Stimulated activated CD4-positive, alpha-beta T cell treated with anti-CD3 and anti-CD28 coated beads, TNF-alpha, amount 100 ng/mL, for 1 hour (primary cell): ENCODE results near the gene TP63.

ENCODE experiments used
- DNase-seq, 3 donors: peaks; one replicate each; pipeline ENCODE4 v3.0.0-alpha.2; 2020; ENCODE audit warnings: low read depth in 3 of 3, low spot score in 1 of 3

Gene TP63

DNA sequence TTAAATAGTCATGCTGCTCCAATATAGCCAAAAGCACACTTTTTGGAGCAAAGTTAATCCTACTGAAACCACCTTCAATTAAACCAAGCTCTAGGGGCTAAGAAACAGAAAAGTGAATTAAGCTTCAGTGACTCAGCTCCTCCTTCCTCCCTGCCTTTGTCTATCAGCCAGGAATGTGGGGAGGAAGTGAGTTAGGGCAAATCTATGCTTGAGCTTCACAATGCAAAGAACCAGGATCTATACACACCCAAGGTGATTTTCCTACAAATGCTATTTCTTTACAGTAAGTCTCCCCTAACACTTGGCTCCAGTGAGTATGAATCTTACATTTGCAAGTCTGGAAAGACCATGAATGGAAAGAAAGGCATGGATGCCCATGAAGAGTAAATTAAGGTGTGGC, 277.5 kb downstream of the TP63 start:
- no peak for DNase-seq

DNA sequence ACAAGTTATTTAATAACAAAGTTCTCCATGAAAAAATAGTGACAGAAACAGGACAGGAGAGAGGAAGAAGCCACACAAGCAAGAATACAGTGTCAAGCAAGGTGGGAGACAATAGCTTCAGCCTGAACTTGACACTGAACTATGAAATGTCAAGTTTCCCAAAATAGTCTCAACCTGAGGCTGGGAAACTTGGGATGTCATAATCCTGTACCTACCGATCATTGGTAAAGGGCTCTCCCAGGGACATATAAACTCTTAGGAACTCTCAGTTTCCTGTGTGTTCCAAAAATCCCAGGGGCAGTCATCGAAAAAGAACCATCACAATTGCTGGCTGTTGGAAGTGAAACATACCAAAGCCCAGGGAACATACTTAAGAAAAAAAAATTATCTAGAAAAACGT, 277.9 kb downstream of the TP63 start:
- no peak for DNase-seq

DNA sequence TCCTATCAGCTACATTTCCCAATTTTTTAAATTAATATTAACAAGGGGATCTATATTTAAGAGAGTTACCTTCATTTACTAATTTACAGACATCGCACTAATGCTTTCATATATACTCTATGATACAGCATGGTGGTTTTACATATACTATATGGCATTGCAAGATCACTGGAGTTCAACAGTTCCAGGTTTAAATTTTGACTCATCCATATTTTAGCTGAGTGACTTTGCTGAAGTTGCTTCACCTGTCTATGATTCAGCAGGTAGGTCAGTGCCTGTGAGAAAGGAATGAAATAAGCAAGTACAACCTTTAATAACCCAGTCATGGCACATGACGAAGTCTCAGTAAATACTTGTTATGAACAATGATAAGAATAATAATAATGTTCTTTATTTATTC, 278.4 kb downstream of the TP63 start:
- no peak for DNase-seq

DNA sequence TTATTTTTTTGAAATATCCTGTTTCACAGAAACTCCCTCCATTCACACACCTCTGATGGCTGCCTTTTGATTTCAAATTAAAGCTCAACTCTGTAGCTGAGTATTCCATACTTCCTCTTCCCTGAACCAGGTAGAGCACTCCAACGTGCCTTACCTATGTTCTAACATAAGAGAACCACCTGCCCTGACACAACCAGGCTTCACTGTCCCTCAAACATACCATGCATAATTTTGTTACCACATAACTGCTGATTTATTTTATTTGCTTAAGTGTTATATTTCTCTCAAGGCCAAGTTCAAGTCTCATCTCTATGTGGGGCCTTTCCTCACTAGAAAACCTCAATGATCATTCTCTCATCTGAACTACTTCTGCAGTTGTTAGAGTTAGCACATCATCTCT, 279.8 kb downstream of the TP63 start:
- DNase-seq: no peak

DNA sequence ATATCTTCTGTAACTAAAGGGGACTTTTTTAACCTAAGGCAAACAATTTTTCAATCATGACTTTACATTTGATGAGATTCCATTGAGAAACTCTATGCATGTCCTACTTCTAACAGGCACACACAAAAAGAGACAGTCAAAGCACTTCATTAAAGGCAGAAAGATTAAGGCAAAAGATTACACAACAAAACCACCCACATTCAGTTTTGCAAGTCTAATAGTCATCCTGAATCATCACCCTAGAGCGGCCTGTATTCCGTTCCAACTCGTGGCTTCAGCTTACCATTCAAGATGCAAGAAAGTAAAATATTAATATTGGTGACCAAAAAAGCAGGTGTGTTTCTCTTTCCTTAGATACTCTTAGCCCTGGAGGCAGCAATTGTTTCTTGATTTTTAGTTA, 283.6 kb downstream of the TP63 start:
- no peak for DNase-seq

DNA sequence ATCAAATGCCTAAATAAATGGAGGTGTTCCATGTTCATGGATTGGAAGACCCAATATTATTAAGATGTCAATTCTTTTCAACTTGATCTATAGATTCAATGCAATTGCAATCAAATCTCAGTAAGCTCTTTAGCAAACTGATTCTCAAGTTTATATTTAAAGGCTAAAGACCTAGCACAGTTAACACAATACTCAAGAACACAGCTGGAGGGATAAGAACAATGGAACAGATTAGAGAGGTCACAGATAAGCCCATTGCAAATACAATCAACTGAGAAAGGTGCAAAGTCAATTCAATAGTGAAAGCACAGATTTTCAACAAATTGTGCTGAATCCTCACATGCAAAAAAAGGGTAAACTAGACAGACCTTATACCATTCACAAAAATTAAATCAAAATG, 290.6 kb downstream of the TP63 start:
- no peak for DNase-seq

DNA sequence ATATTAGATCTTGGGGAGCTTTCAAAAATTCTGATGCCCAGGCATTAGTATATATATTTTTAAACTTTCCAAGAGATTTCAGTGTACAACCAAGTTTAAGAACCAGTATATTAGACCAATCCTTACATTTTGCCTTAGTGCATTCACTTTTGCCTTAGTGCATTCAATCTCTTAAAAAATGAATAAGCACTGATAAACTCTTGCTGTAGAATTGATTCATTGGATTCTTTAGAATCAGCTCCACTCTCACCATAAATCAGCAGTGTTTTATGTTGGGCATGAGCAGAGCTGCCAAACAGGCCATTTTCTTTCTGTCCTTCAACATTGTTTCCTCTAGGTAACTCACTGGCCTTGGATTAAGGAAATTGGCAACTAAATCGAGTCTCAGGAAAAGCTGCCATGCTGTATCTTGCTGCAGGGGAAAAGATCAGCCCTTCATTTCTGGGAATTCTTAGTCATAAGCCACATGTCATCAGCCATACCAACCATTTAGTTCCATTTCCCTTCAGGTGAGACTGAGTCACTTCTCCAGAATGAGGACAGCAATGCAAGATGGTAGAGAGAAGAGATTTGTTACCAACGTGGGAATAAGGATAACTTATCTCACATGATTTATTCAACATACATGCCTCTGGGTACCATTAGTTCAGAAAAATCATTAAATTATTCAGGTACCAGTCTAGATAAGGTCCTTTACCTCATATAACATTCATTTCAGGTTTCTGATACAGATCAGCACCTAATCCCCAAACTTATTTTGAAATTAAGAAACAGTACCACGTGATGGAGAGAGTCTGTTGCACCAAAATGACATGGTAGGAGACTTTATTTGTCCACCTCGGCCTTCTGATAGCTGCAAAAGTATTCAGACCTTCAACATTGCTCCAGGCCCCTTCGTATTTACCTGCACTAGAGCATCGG, 297.0 kb downstream of the TP63 start:
- DNase-seq: no peak

DNA sequence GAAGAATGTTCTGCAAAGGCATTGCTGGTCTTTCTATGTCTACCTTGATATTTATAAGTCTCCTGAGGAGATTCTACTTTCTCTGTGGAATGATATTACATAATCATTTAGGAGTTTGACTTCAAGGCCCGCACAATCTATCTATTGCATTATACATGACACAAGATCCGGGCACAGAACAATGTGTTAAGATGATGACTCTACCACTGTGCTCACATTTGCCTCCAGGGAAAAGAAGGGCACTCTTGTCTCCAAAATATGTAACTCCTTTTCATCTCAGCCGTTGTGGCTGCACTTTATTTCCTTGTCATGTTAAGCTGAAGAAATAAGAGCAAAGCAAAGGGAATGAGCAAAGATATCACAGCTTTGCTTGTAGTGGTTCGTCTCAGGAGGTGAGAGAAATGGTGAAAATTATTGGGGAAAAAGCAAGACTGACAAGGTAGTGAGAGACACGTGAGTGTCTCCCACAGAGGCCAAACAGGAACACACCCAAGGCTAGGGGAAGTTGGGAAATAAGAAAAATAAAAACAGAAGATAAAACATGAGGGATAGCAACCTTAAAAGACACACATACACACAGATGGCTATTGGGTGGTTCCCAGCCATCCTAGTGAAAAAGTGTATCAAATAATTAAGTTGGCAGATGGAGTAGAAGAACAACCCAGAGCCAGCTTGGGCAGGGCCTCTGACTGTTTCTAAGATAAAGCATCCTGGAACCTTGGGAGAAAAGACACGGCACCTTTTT, 305.2 kb downstream of the TP63 start:
- no peak for DNase-seq

DNA sequence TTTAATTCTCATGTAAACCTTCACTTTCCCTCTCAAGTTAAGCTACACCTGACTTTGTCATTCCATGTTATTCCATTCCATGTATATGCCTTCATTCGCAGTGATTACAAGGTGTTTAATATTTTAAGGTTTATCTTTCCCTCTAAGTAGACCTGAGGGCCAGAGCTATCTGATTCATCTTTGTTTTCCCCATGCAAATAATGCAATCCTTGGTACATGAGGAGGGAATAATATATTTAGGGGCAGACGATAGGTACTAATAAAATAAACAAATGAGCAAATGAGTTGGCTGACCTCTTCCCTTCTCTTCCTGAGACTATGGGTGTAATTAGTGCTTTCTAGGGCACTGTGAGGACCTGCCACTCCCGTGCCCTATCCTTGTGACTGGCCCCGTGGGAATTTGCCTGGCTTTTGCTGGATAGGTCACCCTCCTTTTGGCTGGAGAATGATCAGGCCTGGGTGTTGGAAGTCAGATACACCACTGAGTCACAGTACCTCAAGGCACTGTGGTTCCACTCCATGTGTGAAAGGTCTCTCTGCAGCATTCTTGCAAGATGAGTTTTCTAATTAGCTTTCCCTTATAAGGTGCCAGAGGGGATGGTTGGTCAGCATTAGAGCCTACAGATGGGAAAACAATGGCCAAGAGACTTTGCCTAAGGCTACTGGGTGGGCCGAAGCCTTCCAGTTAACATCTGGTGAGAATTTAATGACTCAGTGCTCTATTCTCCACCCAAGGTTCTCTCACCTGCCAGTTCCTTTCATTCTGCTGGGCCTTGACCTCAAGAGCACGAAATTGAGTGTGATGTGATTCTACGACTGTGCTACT, 306.3 kb downstream of the TP63 start:
- DNase-seq: no peak

DNA sequence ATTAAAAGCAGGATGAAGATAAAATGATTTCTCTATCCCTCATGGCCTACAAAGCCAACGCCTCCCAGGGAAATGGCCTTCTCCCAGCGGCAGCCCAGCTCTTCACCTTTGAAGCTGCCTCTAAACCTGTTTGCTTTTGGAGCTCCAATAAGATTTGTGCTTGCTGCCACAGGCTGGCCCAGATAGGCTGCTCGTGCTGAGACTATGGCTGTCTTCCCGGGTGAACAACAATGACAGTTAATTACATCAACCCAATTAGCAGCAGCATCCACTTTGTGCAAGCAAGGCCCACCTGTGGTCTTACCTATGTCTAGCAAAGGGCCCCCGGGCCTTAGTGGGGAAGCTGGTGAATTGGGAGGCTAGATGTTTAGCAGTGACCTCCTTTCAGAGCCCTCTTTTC, 309.9 kb downstream of the TP63 start:
- no peak for DNase-seq

DNA sequence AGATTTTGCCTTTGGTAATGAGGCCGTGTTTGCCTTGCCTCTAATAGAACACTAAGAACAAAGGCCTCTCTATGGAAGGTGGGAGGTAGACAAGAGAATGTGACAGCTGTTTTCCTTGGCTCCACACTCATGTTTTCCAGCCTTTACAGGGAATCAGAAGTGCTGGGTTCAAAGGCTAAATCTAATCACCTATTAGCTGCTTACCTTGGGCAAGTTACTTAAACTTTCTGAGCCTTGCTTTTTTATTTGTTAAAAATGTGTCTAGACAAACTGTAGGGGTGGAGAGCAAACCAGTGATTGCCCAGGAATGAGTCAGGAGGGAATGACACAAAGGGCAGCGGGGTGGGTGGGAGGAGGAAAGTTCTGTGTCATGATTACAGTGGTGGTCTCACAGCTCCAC, 310.5 kb downstream of the TP63 start:
- no peak for DNase-seq

DNA sequence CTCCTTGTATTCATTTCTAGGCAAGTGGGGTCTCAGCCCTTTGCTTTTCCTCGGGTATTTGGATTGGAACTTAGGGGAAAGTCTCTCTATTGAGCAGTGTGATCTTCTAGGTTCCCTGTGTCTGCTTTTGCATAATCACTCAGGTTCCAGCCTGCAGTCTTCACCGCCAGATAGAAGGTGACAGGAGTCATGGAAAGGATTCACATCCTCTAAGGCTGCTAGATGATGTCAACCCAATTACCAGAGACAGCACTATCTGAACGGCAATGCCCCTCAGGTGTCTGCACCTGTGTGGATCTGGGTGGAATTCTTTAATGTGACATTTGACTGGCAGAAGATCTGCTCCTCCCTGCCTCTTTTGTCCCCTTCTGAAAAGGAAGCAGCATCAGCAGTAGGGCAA, 311.8 kb downstream of the TP63 start:
- DNase-seq: no peak

DNA sequence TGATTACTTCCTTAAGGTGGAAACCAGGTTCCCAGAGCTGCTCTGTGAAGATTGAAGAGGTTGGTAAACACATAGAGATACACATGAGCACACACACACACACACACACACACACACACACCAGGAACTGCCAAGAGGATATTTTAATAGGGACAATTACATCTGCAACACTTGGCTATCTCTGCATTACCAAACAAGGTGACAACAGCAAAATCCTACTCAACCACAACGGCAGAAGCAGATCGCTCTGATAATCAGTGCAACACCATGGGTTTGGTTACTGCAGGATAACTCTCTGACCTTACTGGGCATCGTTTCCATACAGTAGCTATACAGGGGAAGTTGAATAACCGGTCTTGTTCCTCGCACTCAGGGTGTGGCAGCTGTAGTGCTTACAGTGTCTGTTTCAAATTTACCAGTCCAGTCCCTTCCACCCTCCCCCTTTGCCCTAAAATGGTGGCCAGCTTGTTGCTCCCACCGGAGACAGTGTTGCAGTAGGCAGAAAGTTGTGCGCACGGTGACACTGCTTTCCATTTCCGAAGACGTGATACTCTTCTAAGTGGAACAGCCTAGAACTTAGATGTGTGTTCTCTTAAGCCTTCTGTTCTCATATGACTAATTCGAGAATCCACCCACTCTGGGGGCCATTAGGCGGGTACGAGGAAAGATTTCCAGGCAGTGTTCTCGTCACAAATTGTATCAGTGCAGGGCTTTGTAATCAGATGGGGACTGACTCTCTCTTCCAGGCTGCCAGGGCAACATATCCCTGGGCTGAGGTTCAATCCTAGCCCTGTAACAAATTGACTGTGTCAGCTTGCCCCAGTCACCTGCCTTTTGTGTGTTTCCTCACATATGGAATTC, 313.3 kb downstream of the TP63 start:
- no peak for DNase-seq

DNA sequence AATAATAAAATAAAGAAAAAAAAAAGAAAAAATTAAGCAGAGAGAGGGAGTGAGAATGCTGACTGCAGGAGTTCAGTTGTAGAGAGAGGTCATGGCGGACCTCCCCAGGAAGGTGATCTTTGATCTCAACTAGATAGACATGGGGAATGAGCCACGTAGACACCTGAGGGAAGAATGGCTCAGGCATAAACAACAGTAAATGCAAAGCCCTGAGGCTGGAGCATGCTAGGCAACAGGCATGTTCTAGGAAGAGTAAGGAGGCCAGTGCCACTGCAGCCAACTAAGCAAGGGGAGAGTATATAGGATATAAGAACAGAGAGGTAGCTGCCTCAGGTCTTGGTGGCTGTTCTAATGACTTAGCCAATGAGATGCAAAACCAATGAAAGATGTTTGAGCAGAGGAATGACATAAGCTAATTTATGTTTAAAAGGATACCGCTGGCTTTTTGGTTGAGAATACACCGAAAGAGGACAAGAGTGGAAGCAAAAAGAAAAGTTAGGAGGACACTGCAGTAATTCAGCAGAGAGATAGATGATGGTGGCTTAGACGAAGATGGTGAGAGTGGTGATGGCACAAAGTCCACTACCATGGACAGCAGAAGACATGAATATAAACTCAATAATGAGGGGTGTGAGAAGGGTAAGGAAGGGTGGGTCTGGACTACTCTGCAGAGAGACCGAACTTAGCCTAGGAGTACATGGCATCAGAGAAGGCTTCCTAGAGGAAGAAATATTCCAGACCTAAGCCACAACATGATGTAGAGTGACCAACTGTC, 314.9 kb downstream of the TP63 start:
- DNase-seq: no peak
